GM12801 (cell line): ENCODE measurements around the gene ACSL3.

Experiments used
- CTCF ChIP-seq: IDR thresholded peaks from one replicate; pipeline ENCODE4 v1.5.1; 2011; ENCODE audit warnings: control low read depth; ENCODE audit not compliant: insufficient read length; ENCODE audit errors: extremely low read depth

Gene ACSL3

GRCh38 chr2:222879604-222879933 is 18.7 kb downstream of the ACSL3 start:
- TF ChIP-seq CTCF, result no peak

- no peak for TF ChIP-seq CTCF
Observed at GRCh38 chr2:222882484-222882928, 21.7 kb downstream of the ACSL3 start.

GRCh38 chr2:222883420-222883819 is 22.6 kb downstream of the ACSL3 start:
- no peak for TF ChIP-seq CTCF

GRCh38 chr2:222884114-222884771 is 23.4 kb downstream of the ACSL3 start:
- TF ChIP-seq CTCF, result no peak

GRCh38 chr2:222884805-222885424 is 24.1 kb downstream of the ACSL3 start:
- no peak for TF ChIP-seq CTCF

- no peak for TF ChIP-seq CTCF
Observed at GRCh38 chr2:222887124-222887523, 26.3 kb downstream of the ACSL3 start.

GRCh38 chr2:222888716-222889115 is 27.9 kb downstream of the ACSL3 start:
- TF ChIP-seq CTCF, result no peak
